Fibroblast of villous mesenchyme (primary cell): ENCODE data around the gene KCNQ1. TPM values are rescaled to one million over a fixed set of nuclear protein-coding genes. Genes with fewer than 3 reads are reported as not detected.

ENCODE experiments used
- DNase-seq: peaks from one replicate; pipeline ENCODE4 v3.0.0-alpha.2; 2010; ENCODE audit warnings: low read depth
- H3K4me3 ChIP-seq: 2 replicates; pipeline ENCODE4 v1.5.1; 2011; ENCODE audit warnings: low read depth, mild to moderate bottlenecking, low read length
- CTCF ChIP-seq: IDR thresholded peaks from 2 replicates; pipeline ENCODE4 v1.5.1; 2012; ENCODE audit warnings: low read depth, mild to moderate bottlenecking, low read length; ENCODE audit not compliant: insufficient read depth
- total RNA-seq: library from RNA; depleted of rRNA; stranded (reverse); fragments of >200 nt; gene quantifications from 2 replicates; pipeline ENCODE4 v1.2.3, GENCODE V29; 2012

The KCNQ1 gene
- total RNA-seq, 1 donor = not detected

GRCh38 chr11:2581931-2582350 is 137.1 kb downstream of the KCNQ1 start:
- DNase-seq = no peak
- TF ChIP-seq CTCF = no peak
- H3K4me3 ChIP-seq = no peak overlapping the region

DNA sequence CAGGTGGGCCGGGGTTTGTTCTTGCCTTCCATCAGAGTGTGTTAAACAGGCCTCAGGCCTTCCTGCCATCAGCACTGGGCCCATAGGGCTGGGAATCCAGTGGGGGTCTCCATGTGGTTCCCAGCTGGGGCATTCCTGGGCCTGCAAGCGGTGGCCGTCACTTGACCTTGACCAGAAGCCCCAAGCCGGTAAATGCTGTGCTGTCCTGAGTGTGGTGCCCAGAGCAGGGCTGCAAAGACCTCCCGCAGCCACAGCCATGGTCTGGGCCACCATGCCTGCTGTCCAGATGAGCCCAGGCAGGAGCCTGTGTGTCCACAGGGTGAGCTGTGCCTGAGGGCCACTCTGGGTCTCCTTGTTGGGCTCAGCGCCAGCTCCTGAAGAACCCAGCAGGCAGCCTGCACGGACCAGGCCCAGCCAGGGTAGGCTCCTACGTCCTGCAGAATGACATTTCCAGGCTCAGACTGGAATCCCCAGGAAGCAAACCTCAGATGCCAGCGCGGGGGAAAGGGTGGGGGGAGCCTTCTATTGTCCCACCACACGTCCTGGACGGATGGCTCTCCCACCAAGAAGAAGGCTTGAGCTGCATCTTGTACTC is 137.6 kb downstream of the KCNQ1 start:
- DNase-seq = no peak
- TF ChIP-seq CTCF = no peak
- H3K4me3 ChIP-seq = no peak overlapping the region

DNA sequence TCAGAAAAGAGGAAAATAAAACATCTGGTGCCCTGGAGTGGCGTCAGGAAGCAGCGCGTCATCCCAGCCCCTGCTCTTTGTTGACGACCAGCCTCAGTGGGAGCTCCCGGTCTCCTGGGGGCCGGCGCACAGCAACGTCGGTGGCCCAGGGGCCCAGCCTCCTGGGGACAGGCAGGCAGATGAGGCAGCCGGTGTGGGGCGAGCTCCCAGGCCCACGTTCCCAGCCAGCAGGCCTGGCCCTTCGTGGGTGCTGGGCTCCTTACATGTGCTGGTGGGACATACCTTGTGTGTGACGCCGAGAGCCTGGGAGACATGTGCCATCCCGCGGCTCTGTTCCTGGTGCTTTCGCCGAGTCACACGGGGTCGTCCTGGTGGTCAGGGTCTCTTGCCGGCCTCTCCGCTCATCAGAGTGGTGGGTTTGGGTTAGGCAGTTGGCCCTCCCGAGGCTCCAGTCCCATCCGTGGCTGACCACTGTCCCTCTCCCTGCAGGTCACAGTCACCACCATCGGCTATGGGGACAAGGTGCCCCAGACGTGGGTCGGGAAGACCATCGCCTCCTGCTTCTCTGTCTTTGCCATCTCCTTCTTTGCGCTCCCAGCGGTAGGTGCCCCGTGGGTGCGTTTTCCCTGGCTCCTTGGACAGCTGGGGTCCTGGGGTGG is 138.3 kb downstream of the KCNQ1 start:
- TF ChIP-seq CTCF = no peak
- no peak overlapping the region for H3K4me3 ChIP-seq
- no peak for DNase-seq

DNA sequence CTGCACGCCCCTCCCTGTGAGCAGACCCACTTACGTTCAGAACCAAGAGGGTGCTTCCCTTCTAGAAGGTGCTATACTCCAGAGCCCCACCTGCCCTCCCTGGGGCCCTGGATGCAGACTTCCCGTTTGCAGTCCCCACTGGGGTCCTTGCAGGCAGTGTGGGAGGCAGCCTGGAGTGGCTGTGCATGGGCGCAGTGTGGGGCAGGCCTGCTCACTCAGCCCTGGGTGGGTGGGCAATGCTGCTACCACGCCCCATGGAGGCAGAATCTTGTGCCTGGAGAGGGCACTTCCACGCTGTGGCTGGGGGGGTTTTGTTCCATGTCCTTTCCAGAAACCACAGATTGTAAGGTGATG is 138.8 kb downstream of the KCNQ1 start:
- DNase-seq = no peak
- H3K4me3 ChIP-seq = no peak overlapping the region
- TF ChIP-seq CTCF = no peak

GRCh38 chr11:2584434-2584811 is 139.6 kb downstream of the KCNQ1 start:
- no peak for DNase-seq
- no peak for TF ChIP-seq CTCF
- no peak overlapping the region for H3K4me3 ChIP-seq

DNA sequence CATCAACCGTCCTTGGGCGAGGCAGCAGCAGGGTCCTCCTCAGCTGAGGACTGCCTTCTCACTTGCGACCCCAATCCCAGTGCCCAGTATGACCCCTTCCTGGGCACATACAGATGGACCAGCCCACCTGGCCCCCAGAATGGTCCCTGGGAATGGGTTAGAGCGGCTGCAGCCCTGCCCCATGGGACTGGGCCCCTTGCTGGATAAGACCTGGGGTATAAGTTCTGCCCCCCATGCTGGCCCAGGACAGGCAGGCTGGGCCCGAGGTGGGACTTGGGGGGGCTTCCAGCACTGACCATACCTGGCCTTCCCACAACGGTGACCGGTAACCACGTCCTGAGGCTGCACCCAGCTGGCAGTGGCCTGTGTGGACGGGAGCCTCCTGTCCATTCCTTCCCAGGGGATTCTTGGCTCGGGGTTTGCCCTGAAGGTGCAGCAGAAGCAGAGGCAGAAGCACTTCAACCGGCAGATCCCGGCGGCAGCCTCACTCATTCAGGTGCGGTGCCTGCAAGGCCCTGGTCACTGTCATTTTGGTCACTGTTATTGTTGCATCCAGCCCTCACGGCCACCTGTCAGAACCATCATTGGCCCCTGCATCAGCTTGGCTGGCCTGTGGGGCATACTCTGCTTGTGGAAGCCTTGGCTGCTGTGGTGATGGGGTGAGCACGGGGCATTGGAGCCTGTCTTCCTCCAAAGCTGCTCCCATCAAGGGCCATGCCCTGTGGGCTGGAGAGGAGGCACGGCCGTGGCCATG is 140.2 kb downstream of the KCNQ1 start:
- TF ChIP-seq CTCF = no peak
- H3K4me3 ChIP-seq = no peak overlapping the region
- DNase-seq = no peak
